GM12865 (cell line): ENCODE measurements around the gene CYB5R2.

Experiments
- DNase-seq: peaks from one replicate; pipeline ENCODE4 v3.0.0; 2010; ENCODE audit warnings: low read depth
- H3K4me3 ChIP-seq: 2 replicates; pipeline ENCODE4 v1.5.1; 2011; ENCODE audit warnings: mild to moderate bottlenecking, low read depth, low read length, control low read depth
- CTCF ChIP-seq: IDR thresholded peaks from 2 replicates; pipeline ENCODE4 v1.5.1; 2011; ENCODE audit warnings: low read length, control low read depth, low read depth, inconsistent platforms; ENCODE audit not compliant: insufficient read depth; ENCODE audit errors: missing control alignments

Gene CYB5R2

DNA sequence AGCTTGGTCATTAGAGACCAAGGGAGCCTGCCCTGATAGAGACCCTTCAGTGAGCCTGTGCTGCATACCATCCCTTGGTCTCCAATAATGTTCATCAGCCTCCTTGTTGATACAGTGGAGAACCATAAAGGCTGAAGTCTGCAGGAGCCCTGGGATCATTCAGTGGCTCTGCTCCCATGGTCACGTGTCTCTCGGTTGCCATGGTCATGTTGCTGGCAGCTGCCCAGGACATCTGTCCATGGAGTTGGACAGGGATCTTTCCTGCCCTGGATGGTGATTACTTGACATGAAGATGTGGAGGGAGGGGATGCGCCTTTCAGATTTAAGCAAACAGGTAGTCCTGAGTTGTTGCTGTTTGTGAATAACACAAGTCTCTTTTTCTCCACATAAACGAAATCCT is 38.2 kb downstream of the CYB5R2 start:
- no peak for TF ChIP-seq CTCF
- no peak for DNase-seq
- H3K4me3 ChIP-seq = no peak overlapping the region

- DNase-seq = no peak
These were observed 41.1 kb downstream of the CYB5R2 start for GRCh38 chr11:7632211-7632610.

DNA sequence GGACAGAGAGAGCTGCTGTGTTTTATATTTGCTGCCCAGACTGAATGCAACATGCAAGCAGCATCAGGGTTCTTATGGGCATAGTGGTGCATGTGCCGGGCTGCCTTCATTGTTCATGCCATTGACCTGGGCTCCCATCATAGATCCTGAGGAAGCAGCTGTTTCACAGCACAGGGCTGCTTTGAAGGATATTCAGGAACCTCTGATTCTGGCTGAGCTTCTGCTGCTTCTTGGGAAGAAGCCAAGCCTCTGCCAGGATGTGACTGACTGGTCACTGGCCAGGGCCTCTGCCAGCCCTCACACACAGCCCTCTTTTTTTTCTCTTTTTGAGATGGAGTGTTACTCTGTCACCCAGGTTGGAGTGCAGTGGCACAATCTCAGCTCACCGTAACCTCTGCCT is 43.3 kb downstream of the CYB5R2 start:
- TF ChIP-seq CTCF = no peak
- H3K4me3 ChIP-seq = no peak overlapping the region
- no peak for DNase-seq

More at GRCh38 chr11:7632211-7632610, 41.1 kb downstream of the CYB5R2 start:
- H3K4me3 ChIP-seq = no peak overlapping the region
- TF ChIP-seq CTCF = no peak

DNA sequence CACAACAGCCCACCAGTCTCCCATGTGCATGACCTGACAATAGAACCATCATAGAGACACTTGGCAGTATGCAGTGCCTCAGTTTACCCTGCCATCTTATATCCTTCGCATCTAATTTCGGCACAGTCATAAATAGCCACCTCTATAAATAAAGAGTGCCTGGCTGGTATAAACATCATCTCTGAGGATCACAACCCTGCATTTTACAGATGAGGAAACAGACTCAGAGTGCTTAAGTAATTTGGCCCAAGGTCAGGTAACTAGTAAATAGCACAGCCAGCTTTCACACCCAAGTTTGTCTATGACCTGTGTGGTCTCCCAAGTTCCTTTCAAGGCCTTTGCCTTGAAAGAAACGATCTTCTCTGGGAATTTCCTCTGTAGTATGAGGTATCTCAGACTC is 44.6 kb downstream of the CYB5R2 start:
- H3K4me3 ChIP-seq = no peak overlapping the region
- TF ChIP-seq CTCF = no peak
- no peak for DNase-seq

GRCh38 chr11:7622721-7623120 is 50.6 kb downstream of the CYB5R2 start:
- no peak for DNase-seq
- no peak for TF ChIP-seq CTCF
- no peak overlapping the region for H3K4me3 ChIP-seq

DNA sequence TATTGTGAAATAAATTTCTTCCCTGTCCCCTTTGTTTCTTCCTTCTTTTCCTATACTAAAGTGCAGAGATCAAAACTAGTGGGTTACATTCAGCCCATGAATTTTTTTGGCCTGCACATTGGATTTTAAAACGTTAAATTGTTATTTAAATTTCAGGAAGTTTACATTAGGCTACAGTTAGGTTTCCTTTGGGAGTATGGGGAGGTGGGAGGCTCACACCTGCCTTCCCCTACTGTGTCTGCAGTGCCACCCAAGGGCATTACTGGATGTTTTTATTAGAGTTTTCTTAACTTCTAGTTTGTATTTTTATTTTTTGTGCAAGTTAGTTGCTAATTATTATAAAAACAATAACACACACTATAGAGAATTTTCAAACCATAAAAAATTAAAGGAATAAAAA is 51.7 kb downstream of the CYB5R2 start:
- no peak for TF ChIP-seq CTCF
- no peak overlapping the region for H3K4me3 ChIP-seq
- no peak for DNase-seq

DNA sequence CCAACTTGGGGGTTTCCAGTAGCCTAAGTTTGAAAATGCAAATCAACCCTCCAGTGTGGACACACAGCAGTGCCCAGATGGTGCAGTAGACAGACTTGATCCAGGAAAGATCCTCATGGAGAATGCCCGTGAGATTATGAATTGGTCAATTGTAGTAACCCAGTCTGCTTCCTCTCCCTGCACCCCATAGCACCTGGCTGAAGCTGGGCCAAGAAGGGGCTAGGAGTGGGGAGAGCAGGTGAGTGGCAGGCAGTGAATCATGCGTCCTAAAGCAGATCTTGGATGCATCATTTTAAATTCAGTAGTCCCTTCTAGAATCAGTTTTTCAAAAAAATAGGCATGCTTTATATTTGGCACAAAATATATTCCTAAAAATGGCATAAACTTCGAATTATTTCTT is 52.2 kb downstream of the CYB5R2 start:
- H3K4me3 ChIP-seq = no peak overlapping the region
- TF ChIP-seq CTCF = no peak
- DNase-seq = no peak
